ENCODE results near the gene TBK1.

GRCh38 chr12:64522316-64522715, 70.4 kb downstream of the TBK1 start:
- TF ChIP-seq CTCF (IDR thresholded peaks at IDR 0.05) (no peak), REST (IDR thresholded peaks at IDR 0.05; ENCODE audit: insufficient read depth in 1 of 2, low read depth in 2 of 2, low read length in 1 of 2) (no peak), TCF7L2 (IDR thresholded peaks at IDR 0.05; ENCODE audit: low read depth, low read length) (no peak)

All from Panc1 (cell line).